Measurements from ENCODE around the gene NAMPT.

GRCh38 chr7:106279425-106280197 is 5.2 kb downstream of the NAMPT start:
- TF ChIP-seq POLR2A (IDR thresholded peaks at IDR 0.05): no peak
- TF ChIP-seq, protein P1, sequence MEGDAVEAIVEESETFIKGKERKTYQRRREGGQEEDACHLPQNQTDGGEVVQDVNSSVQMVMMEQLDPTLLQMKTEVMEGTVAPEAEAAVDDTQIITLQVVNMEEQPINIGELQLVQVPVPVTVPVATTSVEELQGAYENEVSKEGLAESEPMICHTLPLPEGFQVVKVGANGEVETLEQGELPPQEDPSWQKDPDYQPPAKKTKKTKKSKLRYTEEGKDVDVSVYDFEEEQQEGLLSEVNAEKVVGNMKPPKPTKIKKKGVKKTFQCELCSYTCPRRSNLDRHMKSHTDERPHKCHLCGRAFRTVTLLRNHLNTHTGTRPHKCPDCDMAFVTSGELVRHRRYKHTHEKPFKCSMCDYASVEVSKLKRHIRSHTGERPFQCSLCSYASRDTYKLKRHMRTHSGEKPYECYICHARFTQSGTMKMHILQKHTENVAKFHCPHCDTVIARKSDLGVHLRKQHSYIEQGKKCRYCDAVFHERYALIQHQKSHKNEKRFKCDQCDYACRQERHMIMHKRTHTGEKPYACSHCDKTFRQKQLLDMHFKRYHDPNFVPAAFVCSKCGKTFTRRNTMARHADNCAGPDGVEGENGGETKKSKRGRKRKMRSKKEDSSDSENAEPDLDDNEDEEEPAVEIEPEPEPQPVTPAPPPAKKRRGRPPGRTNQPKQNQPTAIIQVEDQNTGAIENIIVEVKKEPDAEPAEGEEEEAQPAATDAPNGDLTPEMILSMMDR (IDR thresholded peaks at IDR 0.05): no peak

All from heart left ventricle (tissue), 13 donors.